Sigmoid colon (tissue), 7 donors: ENCODE results near the gene MESP2. TPM values are rescaled to one million over a fixed set of nuclear protein-coding genes. Genes with fewer than 3 reads are reported as not detected.

Experiments used
- DNase-seq: peaks from one replicate; pipeline ENCODE4 v3.0.0-alpha.2; 2019
- H3K27ac ChIP-seq, 4 donors: fragments of 200-600 bp; sonication (generic); one replicate each; pipeline ENCODE4 v1.5.1; 2016 to 2019; ENCODE audit warnings: mild to moderate bottlenecking in 1 of 4
- H3K27me3 ChIP-seq, 3 donors: fragments of 200-600 bp; sonication (generic); one replicate each; pipeline ENCODE4 v1.5.1; 2019; ENCODE audit warnings: mild to moderate bottlenecking in 1 of 3
- H3K36me3 ChIP-seq, 4 donors: fragments of 200-600 bp; sonication (generic); one replicate each; pipeline ENCODE4 v1.5.1; 2016 to 2019
- H3K4me1 ChIP-seq, 4 donors: fragments of 200-600 bp; sonication (generic); one replicate each; pipeline ENCODE4 v1.5.1; 2017 to 2019
- H3K4me3 ChIP-seq, 4 donors: fragments of 200-600 bp; sonication (generic); one replicate each; pipeline ENCODE4 v1.5.1; 2017 to 2019; ENCODE audit warnings: mild to moderate bottlenecking in 2 of 4, moderate library complexity in 1 of 4
- H3K9me3 ChIP-seq, 4 donors: fragments of 200-600 bp in 3 of 4; sonication (generic) in 3 of 4; one replicate each; pipeline versions ENCODE4 v1.5.1 to v1.6.1; 2013 to 2019
- CTCF ChIP-seq, 4 experiments: fragments of 450-650 bp in 3 of 4; fragments of 200-600 bp in 1 of 4; IDR thresholded peaks; one replicate each; pipeline ENCODE4 v1.5.1; 2016 to 2019; ENCODE audit warnings: antibody characterized with exemption in 4 of 4, mild to moderate bottlenecking in 3 of 4, moderate library complexity in 2 of 4
- EP300 ChIP-seq, 4 donors: sonication (generic); formaldehyde crosslinking; IDR thresholded peaks; one replicate each; pipeline ENCODE4 v1.6.1; 2017; ENCODE audit warnings: antibody characterized with exemption in 4 of 4
- POLR2A ChIP-seq, 2 donors: fragments of 450-650 bp; IDR thresholded peaks; one replicate each; pipeline ENCODE4 v1.6.1; 2016; ENCODE audit warnings: antibody characterized with exemption in 2 of 2, mild to moderate bottlenecking in 2 of 2, moderate library complexity in 2 of 2
- POLR2AphosphoS5 ChIP-seq, 4 donors: sonication (generic); formaldehyde crosslinking; IDR thresholded peaks; one replicate each; pipeline ENCODE4 v1.6.1; 2017; ENCODE audit warnings: antibody characterized with exemption in 4 of 4
- WGBS, 2 donors: extraction: QIAGEN DNeasy Blood & Tissue Kit; methylation state at CpG; one replicate each; pipeline ENCODE4 v1.1.7; 2013; 5-methylcytosine and 5-hydroxymethylcytosine counted together
- intact Hi-C: fragments of 100-400 bp; cut with DNase I; formaldehyde crosslinking; loops from one replicate; pipeline ENCODE4 v1.15.1; 2023
- polyA plus RNA-seq, 3 donors: library from polyadenylated mRNA; stranded (reverse); fragments of 200-250 nt; gene quantifications; one replicate each; pipeline ENCODE4 v1.2.3, GENCODE V29; 2013
- total RNA-seq, 4 donors: library from RNA; depleted of rRNA; stranded (reverse); fragments of >200 nt; gene quantifications; one replicate each; pipeline ENCODE4 v1.1.0, GENCODE V29; 2016
- donor health status: healthy with polysubstance abuse.
- donor health status: Bipolar disorder and iron deficiency.
- donor health status: healthy.

The MESP2 gene
- total and polyA plus RNA-seq, 7 donors: 1.3 to 1.8 TPM; not detected in 5

- Histone ChIP-seq H3K36me3 (no peaks in the 10 kb centered on the region), H3K4me1 (peaks cover 0 to 36% (median 33%) of the 10 kb centered on the region in 4 donors), H3K9me3 (no peaks in the 10 kb centered on the region), H3K4me3 (peak overlapping the region; percentile 44 to 84 (median 62)), H3K27me3 (peaks cover 0 to 11% (median 0%) of the 10 kb centered on the region in 3 donors), H3K27ac (peak overlapping the region; percentile 71 to 86 (median 75))
- 7 to 10% methylated on average over 41 of the region's 41 CpGs for WGBS, 2 donors
- intact Hi-C loops: loop anchor here (2.0 to 10.0 kb wide), 2 partner anchors 103 to 255 kb away; partner anchors contain the start of gene ZNF710
- DNase-seq: no peak
- TF ChIP-seq POLR2A (IDR thresholded peaks at IDR 0.05): no peak
- TF ChIP-seq POLR2AphosphoS5 (IDR thresholded peaks at IDR 0.05): no peak
- no peak for TF ChIP-seq EP300 (IDR thresholded peaks at IDR 0.05)
- no peak for TF ChIP-seq CTCF (IDR thresholded peaks at IDR 0.05)
These were observed 26.1 kb upstream of the MESP2 start for GRCh38 chr15:89749951-89750559.

GRCh38 chr15:89750560-89751542, 25.3 kb upstream of the MESP2 start, which contains the start of gene MESP1:
MESP1 (minus strand) TSS chr15:89751249; CDS start chr15:89751231, 18 bp downstream.
- H3K9me3 ChIP-seq: no peaks in the 10 kb centered on the region
- DNase-seq: peak; percentile 96
- H3K27me3 ChIP-seq: peaks cover 0 to 3% (median 0%) of the 10 kb centered on the region in 3 donors
- no peak for TF ChIP-seq EP300 (IDR thresholded peaks at IDR 0.05)
- TF ChIP-seq POLR2AphosphoS5 (IDR thresholded peaks at IDR 0.05): peak; percentile 64 to 85 (median 74)
- TF ChIP-seq POLR2A (IDR thresholded peaks at IDR 0.05): no peak
- peak; percentile 62 to 89 (median 82) for TF ChIP-seq CTCF (IDR thresholded peaks at IDR 0.05)
- no peaks in the 10 kb centered on the region for H3K36me3 ChIP-seq
- H3K4me1 ChIP-seq: peaks cover 0 to 36% (median 33%) of the 10 kb centered on the region in 4 donors
- peak within 1 kb of the TSS; percentile 71 to 86 (median 75) for H3K27ac ChIP-seq
- intact Hi-C loops: loop anchor here (2.0 kb wide), 1 partner anchor 104 kb away; no protein-coding TSS in a partner anchor
- H3K4me3 ChIP-seq: peak within 1 kb of the TSS; percentile 44 to 84 (median 62)
- 2 to 3% methylated on average over 114 of the region's 114 CpGs for WGBS, 2 donors

- Histone ChIP-seq H3K27ac (no peak overlapping the region), H3K27me3 (no peaks in the 10 kb centered on the region), H3K4me1 (peaks cover 0 to 36% (median 33%) of the 10 kb centered on the region in 4 donors), H3K9me3 (no peaks in the 10 kb centered on the region), H3K4me3 (no peak overlapping the region), H3K36me3 (no peaks in the 10 kb centered on the region)
- intact Hi-C loops: loop anchor here (2.0 kb wide), 1 partner anchor 105 kb away; no protein-coding TSS in a partner anchor
- DNase-seq: no peak
- 70 to 84% methylated on average over 5 of the region's 5 CpGs for WGBS, 2 donors
- TF ChIP-seq POLR2A (IDR thresholded peaks at IDR 0.05) (no peak), POLR2AphosphoS5 (IDR thresholded peaks at IDR 0.05) (no peak), EP300 (IDR thresholded peaks at IDR 0.05) (no peak), CTCF (IDR thresholded peaks at IDR 0.05) (no peak)
These were observed 24.4 kb upstream of the MESP2 start for GRCh38 chr15:89751748-89752147.

- no peak for TF ChIP-seq POLR2AphosphoS5 (IDR thresholded peaks at IDR 0.05)
- TF ChIP-seq CTCF (IDR thresholded peaks at IDR 0.05): no peak
These were observed 22.3 kb upstream of the MESP2 start for GRCh38 chr15:89753855-89754254.

More at GRCh38 chr15:89753855-89754254, 22.3 kb upstream of the MESP2 start:
- Histone ChIP-seq H3K9me3 (no peaks in the 10 kb centered on the region), H3K27me3 (no peaks in the 10 kb centered on the region), H3K4me3 (no peak overlapping the region), H3K36me3 (no peaks in the 10 kb centered on the region), H3K27ac (no peak overlapping the region), H3K4me1 (peaks cover 0 to 25% (median 22%) of the 10 kb centered on the region in 4 donors)
- 82 to 83% methylated on average over 7 of the region's 7 CpGs for WGBS, 2 donors
- intact Hi-C loops: no loop called here
- no peak for DNase-seq
